Lower leg skin (tissue), 4 donors: Measurements from ENCODE around the gene PPP6R3. TPM values are rescaled to one million over a fixed set of nuclear protein-coding genes. Genes with fewer than 3 reads are reported as not detected.

Experiments
- DNase-seq, 2 donors: peaks; one replicate each; pipeline ENCODE4 v3.0.0-alpha.2; 2019; ENCODE audit warnings: low spot score in 2 of 2
- H3K4me3 ChIP-seq: fragments of 200-600 bp; sonication (generic); 2 replicates; pipeline ENCODE4 v1.5.1; 2017; ENCODE audit warnings: mild to moderate bottlenecking, low read depth; ENCODE audit not compliant: poor library complexity, severe bottlenecking
- POLR2A ChIP-seq, 2 donors: fragments of 450-650 bp; IDR thresholded peaks; one replicate each; pipeline ENCODE4 v1.6.1; 2016 to 2017; ENCODE audit warnings: antibody characterized with exemption in 2 of 2, mild to moderate bottlenecking in 1 of 2, moderate library complexity in 1 of 2
- WGBS, 2 donors: methylation state at CpG; one replicate each; pipeline ENCODE4 v1.1.5; 2018; 5-methylcytosine and 5-hydroxymethylcytosine counted together
- intact Hi-C: fragments of 100-400 bp; cut with DNase I; formaldehyde crosslinking; loops from one replicate; pipeline ENCODE4 v1.15.0; 2023; ENCODE audit warnings: low total_unique reads
- total RNA-seq, 4 donors: library from RNA; depleted of rRNA; stranded (reverse); fragments of >200 nt; gene quantifications; one replicate each; pipeline ENCODE4 v1.1.0, GENCODE V29; 2016
- TF ChIP-seq, protein P1 (sequence below), 3 donors: fragments of 450-650 bp; IDR thresholded peaks; one replicate each; pipeline ENCODE4 v1.5.1; 2016; ENCODE audit warnings: antibody characterized with exemption in 3 of 3, mild to moderate bottlenecking in 3 of 3, moderate library complexity in 2 of 3

Gene PPP6R3, protein sequence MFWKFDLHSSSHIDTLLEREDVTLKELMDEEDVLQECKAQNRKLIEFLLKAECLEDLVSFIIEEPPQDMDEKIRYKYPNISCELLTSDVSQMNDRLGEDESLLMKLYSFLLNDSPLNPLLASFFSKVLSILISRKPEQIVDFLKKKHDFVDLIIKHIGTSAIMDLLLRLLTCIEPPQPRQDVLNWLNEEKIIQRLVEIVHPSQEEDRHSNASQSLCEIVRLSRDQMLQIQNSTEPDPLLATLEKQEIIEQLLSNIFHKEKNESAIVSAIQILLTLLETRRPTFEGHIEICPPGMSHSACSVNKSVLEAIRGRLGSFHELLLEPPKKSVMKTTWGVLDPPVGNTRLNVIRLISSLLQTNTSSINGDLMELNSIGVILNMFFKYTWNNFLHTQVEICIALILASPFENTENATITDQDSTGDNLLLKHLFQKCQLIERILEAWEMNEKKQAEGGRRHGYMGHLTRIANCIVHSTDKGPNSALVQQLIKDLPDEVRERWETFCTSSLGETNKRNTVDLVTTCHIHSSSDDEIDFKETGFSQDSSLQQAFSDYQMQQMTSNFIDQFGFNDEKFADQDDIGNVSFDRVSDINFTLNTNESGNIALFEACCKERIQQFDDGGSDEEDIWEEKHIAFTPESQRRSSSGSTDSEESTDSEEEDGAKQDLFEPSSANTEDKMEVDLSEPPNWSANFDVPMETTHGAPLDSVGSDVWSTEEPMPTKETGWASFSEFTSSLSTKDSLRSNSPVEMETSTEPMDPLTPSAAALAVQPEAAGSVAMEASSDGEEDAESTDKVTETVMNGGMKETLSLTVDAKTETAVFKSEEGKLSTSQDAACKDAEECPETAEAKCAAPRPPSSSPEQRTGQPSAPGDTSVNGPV
- 100 to 1,000 TPM in 1 of 4 donors, 10 to 100 TPM in 3; 74.2 to 119 (median 88.6) TPM for total RNA-seq

DNA sequence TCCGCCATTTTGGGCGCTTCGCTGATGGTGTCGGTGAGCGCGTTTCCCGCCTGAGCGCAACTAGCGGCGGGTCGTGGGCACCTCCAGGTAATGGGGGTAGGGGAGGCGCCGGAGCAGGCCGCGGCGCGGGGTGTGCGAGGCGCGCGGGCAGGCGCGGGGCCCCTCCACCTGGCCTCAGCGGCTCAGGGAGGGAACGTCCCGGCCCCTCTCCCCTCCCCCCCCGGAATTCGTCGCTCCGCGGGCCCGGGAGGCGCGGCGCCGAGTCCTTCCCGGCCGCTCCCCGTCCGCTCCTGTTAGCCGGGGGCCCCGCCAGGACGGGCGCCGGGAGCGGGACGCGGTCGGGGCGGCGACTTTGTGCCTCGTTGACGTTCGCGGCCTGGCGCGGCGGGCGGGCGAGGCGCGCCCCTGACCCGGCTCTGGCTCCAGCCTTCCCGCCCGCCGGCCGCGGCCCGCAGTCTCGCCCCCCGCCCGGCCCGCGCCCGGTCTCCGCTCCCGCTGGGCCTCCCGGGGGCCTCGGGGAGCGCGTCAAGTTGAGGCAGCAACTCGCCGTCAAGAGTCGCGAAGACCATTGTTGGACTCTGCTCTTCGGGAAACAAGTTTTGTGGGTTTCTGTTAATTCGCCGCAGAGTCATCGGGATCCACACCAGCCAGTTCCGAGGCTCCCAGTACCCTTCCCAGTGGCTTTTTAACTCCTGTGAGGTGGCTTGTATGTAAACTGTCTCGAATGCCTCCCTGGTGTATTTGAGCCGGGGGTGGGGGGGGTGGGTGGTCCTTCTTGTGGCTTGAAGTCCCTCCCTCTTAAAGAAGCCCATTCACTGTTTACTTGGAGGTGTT, at the start of gene PPP6R3:
Gene PPP6R3 (plus strand): TSS at position 12 of the 834 bp plus-strand sequence. CDS start 76,913 bp downstream, outside the sequence.
- peak in 1 of 2 donors; percentile 91 for DNase-seq
- peak within 1 kb of the TSS; percentile 64 for H3K4me3 ChIP-seq
- intact Hi-C loops: no loop called here
- peak in 1 of 2 donors; percentile 55 for TF ChIP-seq POLR2A (IDR thresholded peaks at IDR 0.05)
- TF ChIP-seq, protein P1, sequence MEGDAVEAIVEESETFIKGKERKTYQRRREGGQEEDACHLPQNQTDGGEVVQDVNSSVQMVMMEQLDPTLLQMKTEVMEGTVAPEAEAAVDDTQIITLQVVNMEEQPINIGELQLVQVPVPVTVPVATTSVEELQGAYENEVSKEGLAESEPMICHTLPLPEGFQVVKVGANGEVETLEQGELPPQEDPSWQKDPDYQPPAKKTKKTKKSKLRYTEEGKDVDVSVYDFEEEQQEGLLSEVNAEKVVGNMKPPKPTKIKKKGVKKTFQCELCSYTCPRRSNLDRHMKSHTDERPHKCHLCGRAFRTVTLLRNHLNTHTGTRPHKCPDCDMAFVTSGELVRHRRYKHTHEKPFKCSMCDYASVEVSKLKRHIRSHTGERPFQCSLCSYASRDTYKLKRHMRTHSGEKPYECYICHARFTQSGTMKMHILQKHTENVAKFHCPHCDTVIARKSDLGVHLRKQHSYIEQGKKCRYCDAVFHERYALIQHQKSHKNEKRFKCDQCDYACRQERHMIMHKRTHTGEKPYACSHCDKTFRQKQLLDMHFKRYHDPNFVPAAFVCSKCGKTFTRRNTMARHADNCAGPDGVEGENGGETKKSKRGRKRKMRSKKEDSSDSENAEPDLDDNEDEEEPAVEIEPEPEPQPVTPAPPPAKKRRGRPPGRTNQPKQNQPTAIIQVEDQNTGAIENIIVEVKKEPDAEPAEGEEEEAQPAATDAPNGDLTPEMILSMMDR (IDR thresholded peaks at IDR 0.05): no peak
- WGBS, 2 donors: 0% methylated on average over 7 to 52 of the region's 92 CpGs

DNA sequence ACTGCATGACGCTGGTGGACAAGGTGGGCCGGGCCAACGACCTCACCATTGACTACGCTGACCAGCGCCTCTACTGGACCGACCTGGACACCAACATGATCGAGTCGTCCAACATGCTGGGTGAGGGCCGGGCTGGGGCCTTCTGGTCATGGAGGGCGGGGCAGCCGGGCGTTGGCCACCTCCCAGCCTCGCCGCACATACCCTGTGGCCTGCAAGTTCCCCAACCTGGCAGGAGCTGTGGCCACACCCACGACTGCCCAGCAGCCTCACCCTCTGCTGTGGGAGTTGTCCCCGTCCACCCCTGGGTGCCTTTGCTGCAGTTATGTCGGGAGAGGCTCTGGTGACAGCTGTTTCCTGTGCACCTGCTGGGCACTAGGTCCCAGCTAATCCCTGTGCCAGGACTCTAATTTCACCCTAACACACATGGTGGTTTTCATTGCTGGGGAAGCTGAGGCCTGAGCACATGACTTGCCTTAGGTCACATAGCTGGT, 49.0 kb upstream of the PPP6R3 start:
- 84 to 87% methylated on average over 13 to 17 of the region's 17 CpGs for WGBS, 2 donors
- intact Hi-C loops: no loop called here
- no peak overlapping the region for H3K4me3 ChIP-seq
- no peak for DNase-seq
- no peak for TF ChIP-seq POLR2A (IDR thresholded peaks at IDR 0.05)
- TF ChIP-seq, protein P1 (IDR thresholded peaks at IDR 0.05): no peak

DNA sequence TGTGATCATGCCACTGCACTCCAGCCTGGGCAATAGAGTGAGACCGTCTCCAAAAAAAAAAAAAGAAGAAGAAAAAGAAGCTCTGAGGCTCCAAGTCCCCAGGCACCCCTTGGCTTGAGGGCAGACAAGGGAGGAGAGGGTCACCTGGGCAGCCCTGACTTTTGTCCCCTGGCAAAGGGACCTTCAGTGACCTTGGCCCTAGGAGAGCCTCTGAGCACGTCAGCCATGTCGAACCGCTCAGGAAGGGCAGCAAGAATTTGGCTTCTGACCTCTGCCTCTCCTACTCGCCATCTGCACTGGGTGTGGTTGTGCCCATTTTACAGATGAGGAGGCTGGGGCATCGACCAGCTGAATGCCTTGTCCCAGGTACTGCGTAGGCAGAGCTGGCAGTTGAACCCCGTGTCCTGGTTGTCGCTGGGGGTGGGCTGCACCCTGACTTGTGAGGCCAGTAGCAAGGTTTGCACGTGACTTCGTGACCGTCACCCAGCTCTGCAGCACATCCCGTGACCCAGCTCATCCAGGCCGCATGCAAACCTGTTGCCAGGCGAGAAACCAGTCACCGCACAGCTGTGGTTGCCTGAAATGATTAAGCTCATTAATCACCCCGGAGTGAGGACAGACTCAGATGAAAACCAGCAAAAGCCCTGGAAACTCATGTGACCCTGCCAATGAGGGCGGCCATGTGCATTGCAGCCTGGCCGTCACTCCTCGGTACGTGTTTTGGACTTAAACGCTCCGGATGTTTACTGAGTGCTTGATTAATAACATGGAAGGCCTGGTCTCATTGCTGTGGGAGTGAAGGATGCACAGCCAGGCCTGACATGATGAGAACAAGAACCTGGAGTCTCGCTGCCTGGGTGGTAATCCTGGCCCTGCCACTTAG, 47.7 kb upstream of the PPP6R3 start:
- no peak for TF ChIP-seq POLR2A (IDR thresholded peaks at IDR 0.05)
- TF ChIP-seq, protein P1 (IDR thresholded peaks at IDR 0.05): no peak
- WGBS, 2 donors: 82 to 83% methylated on average over 24 of the region's 24 CpGs
- DNase-seq: peak; percentile 74 to 92
- intact Hi-C loops: no loop called here
- no peak overlapping the region for H3K4me3 ChIP-seq

DNA sequence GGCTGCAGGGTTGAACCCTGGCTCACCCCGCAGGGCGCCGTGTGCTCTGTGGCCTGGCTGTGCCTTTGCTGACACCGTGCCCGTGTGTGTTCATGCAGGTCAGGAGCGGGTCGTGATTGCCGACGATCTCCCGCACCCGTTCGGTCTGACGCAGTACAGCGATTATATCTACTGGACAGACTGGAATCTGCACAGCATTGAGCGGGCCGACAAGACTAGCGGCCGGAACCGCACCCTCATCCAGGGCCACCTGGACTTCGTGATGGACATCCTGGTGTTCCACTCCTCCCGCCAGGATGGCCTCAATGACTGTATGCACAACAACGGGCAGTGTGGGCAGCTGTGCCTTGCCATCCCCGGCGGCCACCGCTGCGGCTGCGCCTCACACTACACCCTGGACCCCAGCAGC, 47.0 kb upstream of the PPP6R3 start:
- intact Hi-C loops: no loop called here
- no peak for DNase-seq
- TF ChIP-seq, protein P1 (IDR thresholded peaks at IDR 0.05): no peak
- TF ChIP-seq POLR2A (IDR thresholded peaks at IDR 0.05): no peak
- H3K4me3 ChIP-seq: no peak overlapping the region
- WGBS, 2 donors: 86 to 94% methylated on average over 24 to 27 of the region's 27 CpGs
